ENCODE data around the gene IMMP2L. TPM values are rescaled to one million over a fixed set of nuclear protein-coding genes. Genes with fewer than 3 reads are reported as not detected.
A peak's percentile ranks its signal among the peaks of the same experiment; 100 is the strongest.

Gene IMMP2L
- total and polyA plus RNA-seq, 2 of the 4 experiments (the other 2 are of a cell fraction), result 5.8 to 9.3 TPM

- ChIA-PET CTCF (interaction anchor here (1.0 kb wide), 1 partner anchor 12 kb away, joined by 3 read pairs; no protein-coding TSS in a partner anchor), POLR2A (ENCODE audit: unreplicated experiment) (no interaction called here)
- DNase-seq (peak; percentile 1), ATAC-seq (ENCODE audit: low read depth) (no peak)
- H2BK20ac ChIP-seq (ENCODE audit: low read depth, low read length), result no peak overlapping the region
- no peak overlapping the region for H3K23ac ChIP-seq (ENCODE audit: low read depth, low read length)
- H2BK5ac ChIP-seq (ENCODE audit: low read depth, low read length, poor library complexity, severe bottlenecking), result no peak overlapping the region
- H2AFZ ChIP-seq (replicated peaks; ENCODE audit: low read length, poor library complexity), result no peak overlapping the region
- no peaks in the 10 kb centered on the region for H3K27me3 ChIP-seq (ENCODE audit: control insufficient read depth, insufficient read depth, low read length)
- no peaks in the 10 kb centered on the region for H3K9me1 ChIP-seq (ENCODE audit: insufficient read depth, low read length)
- no peak overlapping the region for H3K27ac ChIP-seq (ENCODE audit: insufficient read depth, low read length)
- H3K18ac ChIP-seq (ENCODE audit: low read depth, low read length), result no peak overlapping the region
- intact Hi-C loops (cut with micrococcal nuclease) (no loop called here), dilution Hi-C loops (cut with HindIII; ENCODE audit: low sequenced_read_pairs, unreplicated experiment) (no loop called here), in situ Hi-C loops (cut with MboI; ENCODE audit: low sequenced_read_pairs) (no loop called here)
- no TSS peak for BruUV-seq (replicated peaks)
- no peak overlapping the region for H4K8ac ChIP-seq (ENCODE audit: low read depth in 2 of 2, low read length in 2 of 2)
- H3K4me3 ChIP-seq (ENCODE audit: insufficient read depth, low read depth, low read length), result no peak overlapping the region
- TF ChIP-seq ELK1 (IDR thresholded peaks at IDR 0.05; ENCODE audit: borderline replicate concordance, low read depth, low read length) (no peak), USF2 (IDR thresholded peaks at IDR 0.05; ENCODE audit: low read depth, low read length) (no peak), CHD1 (IDR thresholded peaks at IDR 0.05; ENCODE audit: low read depth, low read length) (no peak), FOS (IDR thresholded peaks at IDR 0.05; ENCODE audit: low read depth, low read length) (no peak), RFX5 (IDR thresholded peaks at IDR 0.05; ENCODE audit: low read depth, low read length) (no peak), CEBPB (IDR thresholded peaks at IDR 0.05; ENCODE audit: low read depth, low read length) (no peak)
- no peak overlapping the region for H3K4ac ChIP-seq (ENCODE audit: low read depth, low read length)
- H3K56ac ChIP-seq (ENCODE audit: extremely low read depth, insufficient read depth, low read length), result no peak overlapping the region
- H3K36me3 ChIP-seq (ENCODE audit: control insufficient read depth, insufficient read depth, low read length), result no peaks in the 10 kb centered on the region
- no peak overlapping the region for H4K5ac ChIP-seq (ENCODE audit: low read depth, low read length)
- no peaks in the 10 kb centered on the region for H3K9me3 ChIP-seq (ENCODE audit: control insufficient read depth, insufficient read depth, low read length)
- H3K9ac ChIP-seq (ENCODE audit: low read depth, low read length), result no peak overlapping the region
- H3K79me1 ChIP-seq (ENCODE audit: low read depth in 1 of 2, low read length in 2 of 2), result no peaks in the 10 kb centered on the region
- no peak overlapping the region for H3K4me2 ChIP-seq (ENCODE audit: low read depth, low read length)
- H3K4me1 ChIP-seq (ENCODE audit: control insufficient read depth, insufficient read depth, low read length), result no peaks in the 10 kb centered on the region
- no peaks in the 10 kb centered on the region for H4K20me1 ChIP-seq (ENCODE audit: insufficient read depth, low read length)
- no peak overlapping the region for H2BK15ac ChIP-seq (ENCODE audit: low read depth, low read length)
- WGBS, 2 experiments (ENCODE audit: extremely low coverage in 2 of 2, insufficient read length in 1 of 2), result no CpG with 5 or more reads among the region's 2 CpGs
- H2AK5ac ChIP-seq (ENCODE audit: low read depth, low read length), result no peak overlapping the region
- H3K14ac ChIP-seq (replicated peaks; ENCODE audit: low read depth, low read length), result no peak overlapping the region
- H2BK120ac ChIP-seq (ENCODE audit: low read depth, low read length), result no peak overlapping the region
- no peak overlapping the region for H2AK9ac ChIP-seq (replicated peaks; ENCODE audit: low read depth, low read length, poor library complexity)
- H4K91ac ChIP-seq (ENCODE audit: insufficient read depth, low read depth, low read length), result no peak overlapping the region
Observed at GRCh38 chr7:111041577-111041976, 520.7 kb downstream of the IMMP2L start.
